Measurements from ENCODE around the gene RNASE7.

Gene RNASE7

DNA sequence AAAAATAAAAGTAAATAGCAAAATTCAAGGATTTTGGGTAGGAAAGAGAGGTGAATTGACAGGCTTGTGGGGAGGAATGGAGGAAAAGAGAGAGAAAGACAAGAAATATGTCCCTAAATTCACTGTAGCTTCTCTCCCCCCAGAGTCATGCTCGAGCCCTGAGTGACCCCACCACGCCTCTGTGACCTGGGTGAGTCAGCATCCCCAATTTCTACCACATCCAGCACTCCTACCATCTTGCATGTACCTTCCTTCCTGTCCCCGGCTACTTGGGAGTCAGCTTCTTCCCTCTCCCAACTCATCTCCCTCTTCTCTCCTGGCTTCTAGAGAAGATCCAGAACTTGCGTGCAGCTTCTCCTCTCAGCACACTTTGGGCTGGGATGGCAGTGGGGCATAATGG lies 46.5 kb downstream of the RNASE7 start:
- DNase-seq = no peak

GRCh38 chr14:21089271-21089670 lies 47.1 kb downstream of the RNASE7 start:
- DNase-seq = no peak

GRCh38 chr14:21089877-21090193 lies 47.7 kb downstream of the RNASE7 start:
- no peak for DNase-seq

DNA sequence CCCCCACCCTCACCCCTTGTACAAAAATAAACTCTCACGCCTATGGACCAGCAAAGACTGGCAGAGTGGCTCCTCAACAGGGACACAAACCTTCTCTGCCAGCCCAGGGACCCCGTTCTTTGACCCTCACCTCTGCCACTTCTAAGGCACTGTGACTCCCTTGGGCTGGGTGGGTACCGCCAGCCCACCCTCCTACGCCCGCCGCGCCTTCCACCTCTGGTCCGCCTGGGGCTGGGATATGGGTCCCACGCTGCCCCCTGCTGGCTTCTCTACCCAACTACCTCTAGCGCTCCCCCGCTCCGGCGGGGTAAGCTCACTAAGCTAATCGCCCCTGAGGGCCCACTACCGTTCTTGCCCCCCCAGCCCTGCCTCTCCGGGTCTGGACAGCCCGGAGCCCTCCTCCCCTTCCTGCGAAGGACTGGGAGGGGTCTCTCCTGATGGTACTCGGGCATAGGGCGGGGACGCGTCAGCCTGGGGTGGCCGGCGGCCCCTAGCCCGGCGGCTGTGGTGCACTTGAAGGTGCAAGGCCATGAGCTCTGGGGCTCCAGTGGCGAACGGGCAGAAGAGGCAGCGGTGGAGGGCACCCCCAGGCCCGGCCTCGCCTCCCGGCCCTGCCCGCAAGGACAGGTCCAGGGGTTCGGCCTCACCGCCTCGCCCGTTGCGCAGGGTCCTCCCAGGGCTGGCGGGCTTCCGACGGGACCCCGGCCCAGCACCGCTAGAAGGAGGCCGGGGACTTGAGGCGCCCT lies 48.2 kb downstream of the RNASE7 start:
- no peak for DNase-seq

DNA sequence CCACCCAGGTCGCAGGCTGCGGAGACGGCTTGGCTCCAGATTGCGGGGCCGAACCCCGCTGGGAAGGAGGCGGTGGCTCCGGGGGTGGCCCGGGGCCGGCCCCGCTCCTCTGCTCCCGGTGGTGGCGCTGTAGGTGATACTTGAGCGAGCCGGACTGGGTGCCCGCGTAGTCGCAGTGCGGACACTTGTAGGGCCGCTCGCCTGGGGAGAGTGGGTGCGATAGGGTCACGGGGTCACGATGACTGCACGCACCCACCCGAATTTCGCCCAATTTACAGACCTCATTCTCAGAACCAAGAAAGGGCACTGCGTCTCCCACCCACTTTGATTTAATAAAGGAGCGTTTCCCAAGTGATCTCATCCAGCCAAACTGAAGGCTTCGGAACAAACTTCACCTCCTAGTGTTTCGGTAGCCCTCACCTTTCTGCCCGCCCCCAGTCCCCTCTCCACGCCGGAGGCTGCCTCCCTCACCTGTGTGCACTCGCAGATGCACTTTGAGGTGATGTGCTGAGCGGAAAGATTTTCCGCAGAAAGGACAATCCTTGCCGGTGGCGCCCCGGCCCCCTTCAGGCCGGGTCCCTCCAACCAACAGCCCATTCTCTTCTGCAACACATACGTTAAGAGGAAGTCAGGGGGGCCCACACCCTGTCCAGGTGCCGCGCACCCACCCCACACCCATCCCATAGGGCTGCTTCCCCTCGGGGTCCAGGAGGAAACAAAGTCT lies 48.9 kb downstream of the RNASE7 start:
- DNase-seq = no peak

DNA sequence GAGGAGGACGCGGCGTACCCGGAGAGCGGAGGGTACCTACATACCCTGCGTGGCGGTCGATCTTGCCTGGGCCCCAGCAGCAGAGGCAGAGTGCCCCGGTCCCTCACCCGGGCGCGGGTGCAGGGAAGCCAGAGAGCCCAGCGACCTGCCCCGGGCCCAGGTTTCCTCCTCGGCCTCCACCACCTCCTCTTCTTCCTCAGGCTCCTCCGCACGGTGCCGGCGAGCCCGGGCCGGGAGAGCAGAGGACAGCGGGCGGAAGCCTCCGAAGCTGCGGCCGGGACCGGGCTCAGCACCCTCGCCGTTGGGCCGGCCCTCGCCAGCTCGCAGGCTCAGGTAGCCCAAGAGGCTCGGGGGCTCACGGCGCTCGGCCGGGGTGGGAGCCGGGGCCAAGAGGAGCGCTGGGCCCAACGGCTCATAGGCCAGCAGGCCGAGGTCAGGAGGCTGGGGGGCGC lies 49.7 kb downstream of the RNASE7 start:
- no peak for DNase-seq

DNA sequence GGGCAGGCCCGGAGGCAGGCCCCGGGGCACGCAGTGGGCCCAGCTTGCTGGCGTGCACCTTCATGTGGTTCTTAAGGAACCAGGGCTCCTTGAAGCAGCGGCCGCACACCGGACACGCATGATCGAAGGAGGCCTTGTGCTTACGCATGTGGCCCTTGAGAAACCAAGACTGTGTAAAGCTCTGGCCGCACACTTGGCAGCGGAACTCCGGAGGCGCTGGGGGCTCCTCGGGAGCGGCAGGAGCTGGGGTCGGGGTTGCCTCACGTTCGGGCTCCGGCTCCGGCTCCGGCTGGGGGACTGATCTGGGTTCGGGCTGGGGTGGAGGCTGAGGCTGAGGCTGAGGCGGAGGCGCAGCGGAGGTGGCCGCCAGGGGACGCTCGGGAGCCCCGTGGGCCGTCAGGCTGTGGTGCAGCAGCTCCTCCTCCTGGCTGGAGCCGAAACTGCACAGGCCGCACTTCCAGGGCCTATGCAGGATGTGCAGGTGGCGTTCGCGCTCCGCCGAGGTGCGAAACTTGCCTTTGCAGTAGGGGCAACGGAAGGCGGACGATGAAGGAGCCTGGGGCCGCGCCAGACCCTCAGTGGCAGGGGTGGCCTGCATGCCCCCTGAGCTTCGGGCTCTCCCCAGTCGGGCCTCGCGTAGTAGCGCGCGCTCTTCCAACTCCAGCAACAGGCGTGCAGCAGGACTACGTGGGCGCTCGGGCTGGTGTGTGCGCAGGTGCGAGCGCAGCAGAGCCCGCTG lies 50.3 kb downstream of the RNASE7 start:
- DNase-seq = peak; percentile 92

GRCh38 chr14:21093018-21093417 lies 50.9 kb downstream of the RNASE7 start:
- DNase-seq = no peak
